DLD1 (cell line): ENCODE data around the gene COG2.
"Not testable (repeated sequence)": the region's sequence is repeated elsewhere in the genome, so short reads cannot be mapped to it uniquely, and the experiment has no call there.

Experiments
- in situ Hi-C: cut with HindIII; loops from 2 replicates; pipeline ENCODE4 v1.10.0; 2017; ENCODE audit warnings: low sequenced_read_pairs

COG2 gene

DNA sequence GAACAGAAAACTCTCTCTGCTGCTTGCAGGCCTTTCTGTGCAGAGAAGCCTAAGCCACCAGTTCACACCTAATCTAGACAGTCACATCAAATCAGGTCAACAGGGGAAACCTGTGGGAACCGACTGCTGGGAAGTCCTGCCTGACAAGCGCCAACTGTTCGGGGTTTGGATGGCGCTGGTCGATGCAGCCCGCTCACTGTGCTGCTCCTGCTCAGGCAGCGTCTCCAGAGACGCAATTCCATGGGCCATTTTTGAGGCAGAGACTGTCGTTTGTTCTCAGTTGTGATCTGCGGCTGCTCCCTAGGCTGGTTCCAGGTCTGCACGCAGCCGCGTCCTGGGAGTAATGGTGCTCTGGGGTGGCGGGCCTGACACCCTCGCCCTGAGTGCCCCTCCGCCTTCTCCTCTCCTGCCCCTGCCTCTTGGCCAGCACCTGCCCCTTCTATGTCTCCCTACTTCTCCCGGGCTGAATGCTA, 70.2 kb downstream of the COG2 start:
- in situ Hi-C loops, result no loop called here

DNA sequence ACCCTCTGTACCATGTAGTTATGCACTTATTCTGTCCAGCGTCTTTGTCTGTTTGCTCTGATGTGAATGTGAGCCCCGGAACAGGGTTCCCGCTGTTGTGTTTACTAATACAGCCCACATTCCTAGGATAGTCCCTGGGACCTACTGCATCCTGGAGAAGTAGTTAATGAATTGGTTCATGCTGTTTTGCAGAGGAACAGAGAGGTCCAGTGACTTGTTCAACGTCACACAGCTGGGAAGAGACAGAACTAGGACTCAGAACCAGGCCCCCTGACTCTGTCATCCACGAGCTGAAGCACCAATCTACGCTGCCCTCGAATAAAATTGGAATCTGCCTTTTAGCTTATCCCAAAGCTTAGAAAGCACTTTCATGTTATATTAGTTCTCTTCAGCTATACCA, 70.9 kb downstream of the COG2 start:
- in situ Hi-C loops, result no loop called here

DNA sequence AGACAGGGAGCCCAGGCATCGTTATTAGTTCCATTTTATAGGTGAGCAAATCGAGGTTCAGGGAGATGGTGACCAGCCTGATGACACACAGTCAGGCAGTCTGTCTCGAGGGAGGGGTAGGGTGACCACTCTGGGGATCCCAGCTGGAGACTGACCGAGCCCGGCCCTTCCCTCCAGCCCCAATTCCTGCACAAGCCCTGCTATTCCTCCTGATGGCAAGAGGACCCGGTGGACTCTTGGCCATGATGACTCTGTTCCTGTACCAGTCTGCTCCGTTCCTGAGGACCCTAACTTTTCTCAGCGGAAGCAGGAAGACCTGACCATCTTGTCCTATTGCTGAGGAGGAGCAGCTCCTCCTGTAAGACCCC, 71.2 kb downstream of the COG2 start:
- in situ Hi-C loops, result no loop called here

DNA sequence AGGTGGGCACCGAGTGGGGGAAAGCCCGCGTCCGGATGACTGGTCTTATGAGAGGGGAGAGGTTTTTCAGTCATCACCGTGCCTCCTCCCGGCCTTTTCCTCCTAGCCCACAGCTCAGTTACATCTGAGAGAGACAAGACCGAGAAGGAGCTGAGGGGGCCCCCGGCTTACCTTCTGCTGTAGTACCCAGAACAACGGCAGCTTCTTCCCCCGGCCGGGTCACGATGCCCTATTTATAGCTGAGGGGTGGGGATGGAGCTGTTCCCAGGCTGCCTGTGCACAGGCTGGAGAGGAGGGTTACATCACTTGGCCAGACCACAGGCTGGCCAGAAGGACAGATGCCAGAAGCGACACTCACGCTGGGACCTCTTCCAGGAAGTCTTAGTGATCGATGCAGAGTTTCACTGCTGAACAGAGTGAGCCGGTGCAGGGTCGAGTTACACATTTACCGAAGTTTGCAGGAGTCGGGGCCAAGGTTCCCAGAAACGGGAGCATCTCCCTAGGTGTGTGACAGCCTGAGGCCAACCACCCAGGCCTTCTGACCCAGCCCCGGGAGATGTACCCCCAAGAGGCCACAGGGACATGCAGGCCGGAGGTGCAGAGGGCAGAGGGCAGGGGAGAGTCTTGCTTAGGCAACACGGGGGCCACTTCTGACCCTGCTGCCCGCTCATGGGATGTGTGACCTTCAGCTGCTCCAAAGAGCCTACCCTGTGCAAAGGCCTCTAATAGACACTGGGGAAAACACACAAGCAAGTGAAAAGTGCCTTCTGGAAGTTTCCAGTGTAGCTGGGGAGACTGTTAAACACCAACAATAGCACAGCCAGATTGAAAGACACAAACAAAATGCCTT, 71.9 kb downstream of the COG2 start, which contains the start of gene AGT:
Gene AGT (minus strand): TSS at position 208 of the 850 bp plus-strand sequence. CDS start 3,299 bp downstream, outside the sequence.
- in situ Hi-C loops, result no loop called here

DNA sequence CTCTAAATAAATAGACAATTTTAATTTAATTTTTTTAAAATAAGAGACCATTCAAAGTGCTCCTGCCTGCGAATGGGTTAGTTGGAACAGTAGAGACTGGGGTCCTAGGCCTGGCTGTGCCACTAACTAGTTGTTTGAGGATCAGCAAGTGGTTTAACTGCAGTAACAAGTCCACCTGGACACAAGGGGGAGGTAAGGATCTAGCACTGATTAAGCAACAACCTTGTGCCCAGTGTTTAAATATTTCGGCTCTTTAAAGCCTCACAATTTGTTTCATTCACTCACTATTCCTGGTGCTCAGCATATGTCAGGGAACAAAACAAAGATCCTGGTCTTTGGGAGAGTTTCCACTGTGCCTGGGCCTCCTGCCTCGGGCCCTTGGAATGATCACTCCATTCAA, 73.2 kb downstream of the COG2 start:
- in situ Hi-C loops, result no loop called here

DNA sequence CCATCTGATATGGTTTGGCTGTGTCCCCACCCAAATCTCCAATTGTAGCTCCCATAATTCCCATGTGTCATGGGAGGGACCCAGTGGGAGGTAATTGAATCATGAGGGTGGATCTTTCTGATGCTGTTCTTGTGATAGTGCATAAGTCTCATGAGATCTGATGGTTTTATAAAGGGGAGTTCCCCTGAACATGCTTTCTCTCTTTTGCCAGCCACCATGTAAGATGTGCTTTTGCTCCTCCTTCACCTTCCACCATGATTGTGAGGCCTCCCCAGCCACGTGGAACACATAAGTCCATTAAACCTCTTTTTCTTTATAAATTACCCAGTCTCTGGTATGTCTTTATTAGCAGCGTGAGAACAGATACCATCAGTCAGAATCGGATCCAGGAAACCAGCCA, 74.2 kb downstream of the COG2 start:
- in situ Hi-C loops, result not testable (repeated sequence)

DNA sequence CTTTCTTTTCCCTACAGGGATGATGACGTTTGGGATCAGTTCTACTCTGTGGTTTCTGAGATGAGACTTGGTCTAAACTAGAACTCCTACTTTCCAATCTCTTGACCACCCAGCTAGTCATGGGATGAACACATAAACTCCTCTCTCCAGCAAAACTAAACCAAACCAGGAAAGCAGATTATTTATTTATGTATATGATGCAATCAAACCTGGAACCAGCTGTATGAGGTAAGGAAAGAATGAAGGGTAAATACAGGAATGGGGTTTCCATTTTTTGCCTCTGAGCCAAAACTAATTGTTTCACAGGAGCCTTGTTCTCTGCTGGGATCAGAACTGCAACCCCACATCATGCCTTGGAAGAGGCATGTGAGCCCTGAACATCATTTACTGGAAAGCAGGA, 75.0 kb downstream of the COG2 start:
- in situ Hi-C loops, result no loop called here

DNA sequence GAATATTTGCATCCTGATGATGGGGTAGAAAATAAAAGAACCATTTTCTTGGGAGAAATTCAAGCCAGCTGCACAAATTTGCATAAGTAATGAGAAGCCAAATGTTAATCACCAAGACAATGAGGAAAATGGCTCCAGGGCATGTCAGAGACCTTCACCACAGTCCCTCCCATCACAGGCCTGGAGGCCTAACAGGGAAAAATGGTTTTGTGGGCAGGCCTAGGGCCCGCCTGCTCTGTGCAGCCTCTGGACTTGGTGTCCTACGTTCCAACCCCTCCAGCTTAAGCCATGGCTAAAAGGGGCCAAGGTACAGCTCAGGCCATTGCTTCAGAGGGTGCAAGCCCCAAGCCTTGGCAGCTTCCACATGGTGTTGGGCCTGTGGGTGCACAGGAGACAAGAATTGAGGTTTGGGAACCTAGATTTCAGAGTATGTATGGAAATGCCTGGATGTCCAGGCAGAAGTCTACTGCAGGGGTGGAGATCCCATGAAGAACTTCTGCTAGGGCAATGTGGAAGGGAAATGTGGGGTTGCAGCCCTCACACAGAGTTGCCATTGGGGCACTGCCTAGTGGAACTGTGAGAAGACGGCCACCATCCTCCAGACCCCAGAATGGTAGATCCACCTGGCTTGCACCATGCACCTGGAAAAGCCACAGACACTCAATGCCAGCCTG, 79.7 kb downstream of the COG2 start:
- in situ Hi-C loops, result not testable (repeated sequence)

DNA sequence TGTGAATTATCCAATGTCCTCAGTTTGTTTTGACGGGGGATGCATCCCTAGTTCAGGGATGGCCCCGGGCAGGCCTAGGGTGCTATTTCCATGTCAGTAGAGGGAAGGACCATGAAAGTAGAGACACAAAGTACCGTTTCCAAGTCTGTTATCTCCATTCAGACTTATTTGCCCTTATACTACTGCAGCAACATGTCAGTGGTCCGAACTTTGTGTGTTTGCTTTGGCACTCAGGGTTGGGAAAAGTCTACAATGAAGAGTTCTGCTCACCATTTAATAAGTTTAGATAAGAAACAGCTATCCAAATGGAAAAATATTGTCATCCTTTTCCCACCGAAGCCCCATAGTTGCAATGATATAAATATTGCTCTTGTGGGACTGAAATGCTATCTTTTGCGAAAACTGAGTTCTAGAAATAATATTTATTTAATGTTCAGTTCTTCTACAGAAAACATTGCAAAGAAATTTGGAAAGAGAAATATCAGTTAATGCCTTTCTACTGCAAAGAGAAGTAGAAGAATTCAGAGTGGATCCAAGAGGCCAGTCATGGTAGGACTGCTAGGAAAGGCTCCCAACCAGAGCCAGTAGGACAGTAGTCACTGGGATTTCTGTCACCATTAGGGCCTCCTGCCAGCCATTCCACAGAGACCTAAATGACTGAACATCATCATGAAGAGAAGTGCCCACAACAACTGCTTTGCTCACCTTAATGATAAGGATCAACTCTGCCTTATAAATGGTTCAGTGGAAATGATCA, 83.2 kb downstream of the COG2 start:
- in situ Hi-C loops, result loop anchor here (5.0 kb wide), 1 partner anchor 83 kb away; the partner anchor contains the start of gene COG2

DNA sequence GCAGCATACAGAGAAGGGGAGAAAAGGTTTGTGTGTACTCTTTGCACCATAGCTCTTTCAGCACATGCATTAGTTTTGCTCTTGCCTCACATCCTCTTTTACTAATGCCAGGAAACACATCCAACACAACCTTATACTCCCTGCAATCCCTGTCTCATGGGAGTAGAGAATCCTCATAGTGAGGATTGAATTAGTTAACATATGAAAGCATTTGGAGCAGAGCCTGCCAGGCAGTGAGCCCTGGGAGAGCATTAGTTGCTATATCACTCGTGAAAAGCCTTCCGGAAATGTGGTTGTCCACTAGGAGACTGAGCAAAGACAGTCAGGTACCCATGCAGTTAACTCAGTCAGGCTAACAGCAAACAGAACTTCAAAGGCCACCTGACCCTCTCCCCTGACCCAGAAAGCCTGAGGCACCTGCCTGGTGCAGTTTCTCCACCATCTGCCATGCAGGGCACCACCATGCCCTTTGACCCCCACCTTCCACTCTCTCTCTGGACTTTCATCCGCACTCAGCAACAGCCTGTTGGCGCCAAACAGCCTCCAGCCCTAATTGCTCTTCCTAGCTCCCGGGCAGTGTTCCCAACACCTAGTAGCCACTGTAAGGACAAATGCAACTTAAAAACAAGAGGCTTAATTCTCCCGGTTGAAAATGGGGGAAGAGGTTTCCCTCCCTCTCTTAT, 86.6 kb downstream of the COG2 start:
- in situ Hi-C loops, result loop anchor here (5.0 kb wide), 1 partner anchor 87 kb away; the partner anchor contains the start of gene COG2

DNA sequence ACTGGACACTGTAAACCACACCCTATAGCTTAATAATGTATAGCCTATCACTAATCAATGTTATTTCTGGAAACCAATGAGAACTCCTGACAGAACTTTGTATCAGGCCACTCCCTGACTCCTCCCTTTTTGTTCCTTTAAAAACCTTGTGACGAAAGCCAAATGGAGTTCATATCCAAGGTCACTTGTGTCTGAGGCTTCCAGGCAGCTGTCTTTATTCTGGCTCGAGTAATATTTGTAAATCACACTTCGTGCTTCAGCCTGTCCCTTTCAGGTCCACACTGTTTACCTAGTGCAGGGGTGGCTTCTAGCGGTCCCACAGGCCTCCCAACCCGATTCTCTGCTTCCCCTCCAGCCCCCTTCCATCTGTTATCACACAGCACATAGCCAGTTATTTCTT, 88.7 kb downstream of the COG2 start:
- in situ Hi-C loops, result no loop called here

DNA sequence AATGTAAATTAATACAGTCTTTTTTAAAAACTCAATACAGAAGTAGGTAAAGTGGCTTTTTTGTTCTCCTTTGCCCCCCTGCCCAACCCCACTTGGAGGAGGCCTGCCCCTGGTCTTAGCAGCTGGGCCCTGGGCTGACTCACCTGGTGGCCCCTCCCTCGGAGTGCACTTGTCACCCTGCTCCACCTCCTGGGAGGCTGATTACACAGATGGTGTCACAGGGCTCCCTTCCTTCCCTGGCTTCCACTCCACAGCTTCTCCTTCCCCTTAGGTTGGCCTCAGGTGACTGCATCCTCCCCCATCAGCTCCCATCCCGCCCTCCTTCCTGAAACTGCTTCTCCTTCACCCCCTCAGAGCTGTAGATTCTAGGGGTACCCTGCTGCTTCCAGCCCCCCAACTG, 93.2 kb downstream of the COG2 start:
- in situ Hi-C loops, result no loop called here

DNA sequence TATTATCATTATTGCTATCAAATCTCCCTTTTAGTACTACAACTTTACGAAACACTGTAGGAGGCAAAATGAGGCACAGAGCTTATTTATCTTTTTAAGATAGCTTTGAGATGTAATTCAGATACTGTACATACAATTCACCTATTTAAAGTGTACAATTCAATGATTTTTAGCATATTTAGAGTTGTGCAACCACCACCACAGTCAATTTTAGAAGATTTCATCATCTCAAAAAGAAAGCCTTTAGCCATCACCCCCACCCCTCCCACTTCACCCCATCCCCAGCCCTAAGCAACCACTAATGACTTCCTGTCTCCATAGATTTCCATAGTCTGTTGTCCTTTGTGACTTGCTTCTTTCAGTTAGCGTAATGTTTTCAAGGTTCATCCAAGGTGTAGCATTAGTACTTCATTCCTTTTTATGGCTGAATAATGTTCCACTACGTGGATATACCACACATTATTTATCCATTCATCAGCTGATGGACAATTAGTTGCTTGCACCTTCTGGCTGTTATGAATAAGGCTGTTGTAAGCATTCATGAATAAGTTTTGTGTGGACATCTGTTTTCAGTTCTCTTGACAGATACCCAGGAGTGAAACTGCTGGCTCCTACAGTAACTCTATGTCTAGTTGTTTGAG, 95.5 kb downstream of the COG2 start:
- in situ Hi-C loops, result no loop called here

DNA sequence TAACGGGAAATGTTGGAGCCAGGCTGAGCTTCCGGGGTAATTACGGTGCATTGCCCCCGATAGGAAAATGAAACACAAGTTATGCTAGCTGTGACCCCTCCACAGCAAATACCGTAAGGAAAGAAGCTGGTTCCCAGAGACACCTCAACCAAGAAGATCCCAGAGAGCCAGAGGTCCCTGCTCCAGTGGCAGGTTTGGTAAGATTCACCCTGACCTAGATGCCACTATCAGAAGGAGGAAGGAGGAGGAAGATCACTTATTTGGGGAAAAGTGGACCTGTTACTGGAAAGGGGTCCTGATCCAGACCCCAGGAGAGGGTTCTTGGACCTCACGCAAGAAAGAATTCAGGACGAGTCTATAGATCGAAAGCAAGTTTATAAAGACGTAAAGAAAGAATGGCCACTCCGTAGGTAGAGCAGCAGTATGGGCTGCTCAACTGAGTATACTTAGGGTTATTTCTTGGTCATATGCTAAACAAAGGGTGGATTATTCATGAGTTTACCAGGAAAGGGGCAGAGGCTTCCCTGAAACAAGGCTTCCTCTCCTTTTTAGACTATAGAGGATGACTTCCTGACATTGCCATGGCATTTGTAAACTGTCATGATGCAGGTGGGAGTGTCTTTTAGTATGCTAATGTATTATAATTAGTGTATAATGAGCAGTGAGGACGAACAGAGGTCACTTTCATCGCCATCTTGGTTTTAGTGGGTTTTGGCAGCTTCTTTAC, 97.4 kb downstream of the COG2 start:
- in situ Hi-C loops, result no loop called here
